Measurements from ENCODE around the gene GAPDH. TPM values are rescaled to one million over a fixed set of nuclear protein-coding genes. Genes with fewer than 3 reads are reported as not detected.

GAPDH gene
- total RNA-seq, 4 donors from 2014 or later = 2,526 to 4,151 (median 3,597) TPM

GRCh38 chr12:6559500-6559899, 25.2 kb downstream of the GAPDH start:
- intact Hi-C loops (cut with DNase I) = no loop called here
- H3K4me1 ChIP-seq = peaks cover 5 to 26% (median 5%) of the 10 kb centered on the region in 3 donors
- H3K36me3 ChIP-seq = peaks cover 47 to 90% (median 48%) of the 10 kb centered on the region in 3 donors
- H3K27me3 ChIP-seq = no peaks in the 10 kb centered on the region
- no peaks in the 10 kb centered on the region for H3K9me3 ChIP-seq
- H3K27ac ChIP-seq = no peak overlapping the region
- 100% methylated on average over 1 of the region's 1 CpG; no CpG with 5 or more reads in 1 of the 2 donors for WGBS, 2 donors
- TF ChIP-seq POLR2A (IDR thresholded peaks at IDR 0.05) (no peak), CTCF (IDR thresholded peaks at IDR 0.05) (no peak)
- DNase-seq = no peak
- no peak overlapping the region for H3K4me3 ChIP-seq

GRCh38 chr12:6560501-6561205, 26.3 kb downstream of the GAPDH start:
- DNase-seq = no peak
- peaks cover 0 to 18% (median under 1%) of the 10 kb centered on the region in 3 donors for H3K4me1 ChIP-seq
- H3K4me3 ChIP-seq = no peak overlapping the region
- no peak for TF ChIP-seq POLR2A (IDR thresholded peaks at IDR 0.05)
- H3K27ac ChIP-seq = no peak overlapping the region
- intact Hi-C loops (cut with DNase I) = no loop called here
- no peaks in the 10 kb centered on the region for H3K9me3 ChIP-seq
- WGBS, 2 donors = 87 to 95% methylated on average over 6 to 10 of the region's 13 CpGs
- no peaks in the 10 kb centered on the region for H3K27me3 ChIP-seq
- peaks cover 48 to 95% (median 50%) of the 10 kb centered on the region in 3 donors for H3K36me3 ChIP-seq

GRCh38 chr12:6562881-6563280, 28.6 kb downstream of the GAPDH start:
- peaks cover 37 to 86% (median 53%) of the 10 kb centered on the region in 3 donors for H3K36me3 ChIP-seq
- no peaks in the 10 kb centered on the region for H3K27me3 ChIP-seq
- peaks cover 7 to 17% (median 12%) of the 10 kb centered on the region in 3 donors for H3K4me1 ChIP-seq
- DNase-seq = no peak
- H3K27ac ChIP-seq = no peak overlapping the region
- no peak for TF ChIP-seq POLR2A (IDR thresholded peaks at IDR 0.05)
- TF ChIP-seq CTCF (IDR thresholded peaks at IDR 0.05) = no peak
- intact Hi-C loops (cut with DNase I) = no loop called here
- no peaks in the 10 kb centered on the region for H3K9me3 ChIP-seq
- H3K4me3 ChIP-seq = no peak overlapping the region
- WGBS, 2 donors = 87 to 90% methylated on average over 7 to 10 of the region's 10 CpGs

- no peak for DNase-seq
- TF ChIP-seq POLR2A (IDR thresholded peaks at IDR 0.05) (no peak), CTCF (IDR thresholded peaks at IDR 0.05) (peak; percentile 19 to 74 (median 56))
- Histone ChIP-seq H3K9me3 (no peaks in the 10 kb centered on the region), H3K4me1 (peaks cover 7 to 14% (median 12%) of the 10 kb centered on the region in 3 donors), H3K4me3 (no peak overlapping the region), H3K27ac (no peak overlapping the region), H3K27me3 (no peaks in the 10 kb centered on the region), H3K36me3 (peaks cover 37 to 82% (median 53%) of the 10 kb centered on the region in 3 donors)
- intact Hi-C loops (cut with DNase I) = no loop called here
- WGBS, 2 donors = 72 to 73% methylated on average over 8 of the region's 8 CpGs
Observed at GRCh38 chr12:6563448-6564050, 29.2 kb downstream of the GAPDH start.

GRCh38 chr12:6567112-6567670, 32.9 kb downstream of the GAPDH start:
- no peaks in the 10 kb centered on the region for H3K9me3 ChIP-seq
- H3K27ac ChIP-seq = peak overlapping the region; percentile 81 to 95 (median 91)
- peaks cover 29 to 78% (median 36%) of the 10 kb centered on the region in 3 donors for H3K36me3 ChIP-seq
- H3K4me1 ChIP-seq = peaks cover 12 to 27% (median 19%) of the 10 kb centered on the region in 3 donors
- intact Hi-C loops (cut with DNase I) = no loop called here
- WGBS, 2 donors = 37 to 39% methylated on average over 8 of the region's 8 CpGs
- H3K4me3 ChIP-seq = peak overlapping the region; percentile 46 to 83 (median 76)
- TF ChIP-seq CTCF (IDR thresholded peaks at IDR 0.05) (no peak), POLR2A (IDR thresholded peaks at IDR 0.05) (no peak)
- no peaks in the 10 kb centered on the region for H3K27me3 ChIP-seq
- DNase-seq = no peak
